ENCODE measurements around the gene ID1. TPM values are rescaled to one million over a fixed set of nuclear protein-coding genes. Genes with fewer than 3 reads are reported as not detected.

Gene ID1
- total and polyA plus RNA-seq, 2 of the 13 experiments (the other 11 are each of a cell fraction or from before 2014, with no cell fraction given) = 320 to 419 TPM

DNA sequence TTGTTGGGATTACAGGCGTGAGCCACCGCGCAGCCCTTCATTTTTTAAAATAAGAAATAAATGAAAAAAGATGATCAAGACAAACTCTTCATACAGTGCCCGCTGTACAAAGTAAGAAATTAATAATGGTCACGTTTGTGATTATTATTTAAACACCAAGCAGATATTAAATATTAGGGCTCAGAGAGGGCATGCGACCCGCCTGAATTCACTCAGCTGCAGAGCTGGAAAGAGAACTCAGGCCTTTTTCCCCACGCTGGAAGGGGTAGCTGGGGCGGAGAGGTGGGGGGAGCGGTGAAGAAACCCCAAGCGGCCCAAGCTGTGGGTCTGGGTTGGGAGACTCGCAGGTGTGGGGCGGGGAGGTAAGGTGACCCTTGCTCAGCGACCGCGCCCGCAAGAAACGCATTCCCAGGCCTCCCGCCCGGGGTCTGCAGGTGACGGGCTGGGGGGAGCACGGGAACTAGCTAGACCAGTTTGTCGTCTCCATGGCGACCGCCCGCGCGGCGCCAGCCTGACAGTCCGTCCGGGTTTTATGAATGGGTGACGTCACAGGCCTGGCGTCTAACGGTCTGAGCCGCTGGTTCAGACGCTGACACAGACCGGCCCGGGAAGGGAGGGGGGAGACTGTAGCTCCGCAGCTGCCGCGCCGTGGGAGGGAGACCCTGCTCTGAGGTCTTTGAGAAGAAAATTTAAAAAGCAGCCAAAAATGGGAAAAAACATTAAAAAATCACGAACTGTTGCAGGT lies 1.1 kb upstream of the ID1 start (continued):
- peak; percentile 73 for TF ChIP-seq ZNF121 (CRISPR knock-in tag; IDR thresholded peaks at IDR 0.05)
- TF ChIP-seq ERF (CRISPR knock-in tag; IDR thresholded peaks at IDR 0.05) = peak; percentile 96
- TF ChIP-seq ZNF264 (CRISPR knock-in tag; IDR thresholded peaks at IDR 0.05) = peak; percentile 96
- peak; percentile 33 to 86; a peak in 3 of 4 replicates for TF ChIP-seq KLF16 (CRISPR knock-in tag; IDR thresholded peaks at IDR 0.05)
- no peak for TF ChIP-seq SCMH1 (CRISPR knock-in tag; IDR thresholded peaks at IDR 0.05; ENCODE audit: borderline replicate concordance)
- peak; percentile 84; the same call in 1 of the 2 replicates for TF ChIP-seq ARNT2 (CRISPR knock-in tag; IDR thresholded peaks at IDR 0.05; ENCODE audit: low read depth)
- 0 out of 2 replicates have a peak, but pooled peaks have one; percentile 36 for TF ChIP-seq ZNF724P (CRISPR knock-in tag; IDR thresholded peaks at IDR 0.05; ENCODE audit: borderline replicate concordance)
- TF ChIP-seq ZKSCAN1 (IDR thresholded peaks at IDR 0.05; ENCODE audit: low read length) = no peak
- TF ChIP-seq, protein P1, sequence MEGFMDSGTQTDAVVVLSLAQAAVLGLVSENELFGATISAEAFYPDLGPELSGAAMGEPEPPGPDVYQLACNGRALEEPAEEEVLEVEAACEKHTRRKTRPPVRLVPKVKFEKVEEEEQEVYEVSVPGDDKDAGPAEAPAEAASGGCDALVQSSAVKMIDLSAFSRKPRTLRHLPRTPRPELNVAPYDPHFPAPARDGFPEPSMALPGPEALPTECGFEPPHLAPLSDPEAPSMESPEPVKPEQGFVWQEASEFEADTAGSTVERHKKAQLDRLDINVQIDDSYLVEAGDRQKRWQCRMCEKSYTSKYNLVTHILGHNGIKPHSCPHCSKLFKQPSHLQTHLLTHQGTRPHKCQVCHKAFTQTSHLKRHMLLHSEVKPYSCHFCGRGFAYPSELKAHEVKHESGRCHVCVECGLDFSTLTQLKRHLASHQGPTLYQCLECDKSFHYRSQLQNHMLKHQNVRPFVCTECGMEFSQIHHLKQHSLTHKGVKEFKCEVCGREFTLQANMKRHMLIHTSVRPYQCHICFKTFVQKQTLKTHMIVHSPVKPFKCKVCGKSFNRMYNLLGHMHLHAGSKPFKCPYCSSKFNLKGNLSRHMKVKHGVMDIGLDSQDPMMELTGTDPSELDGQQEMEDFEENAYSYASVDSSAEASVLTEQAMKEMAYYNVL (CRISPR knock-in tag; IDR thresholded peaks at IDR 0.05; ENCODE audit: borderline replicate concordance) = peak; percentile 97
- TF ChIP-seq, protein P2, sequence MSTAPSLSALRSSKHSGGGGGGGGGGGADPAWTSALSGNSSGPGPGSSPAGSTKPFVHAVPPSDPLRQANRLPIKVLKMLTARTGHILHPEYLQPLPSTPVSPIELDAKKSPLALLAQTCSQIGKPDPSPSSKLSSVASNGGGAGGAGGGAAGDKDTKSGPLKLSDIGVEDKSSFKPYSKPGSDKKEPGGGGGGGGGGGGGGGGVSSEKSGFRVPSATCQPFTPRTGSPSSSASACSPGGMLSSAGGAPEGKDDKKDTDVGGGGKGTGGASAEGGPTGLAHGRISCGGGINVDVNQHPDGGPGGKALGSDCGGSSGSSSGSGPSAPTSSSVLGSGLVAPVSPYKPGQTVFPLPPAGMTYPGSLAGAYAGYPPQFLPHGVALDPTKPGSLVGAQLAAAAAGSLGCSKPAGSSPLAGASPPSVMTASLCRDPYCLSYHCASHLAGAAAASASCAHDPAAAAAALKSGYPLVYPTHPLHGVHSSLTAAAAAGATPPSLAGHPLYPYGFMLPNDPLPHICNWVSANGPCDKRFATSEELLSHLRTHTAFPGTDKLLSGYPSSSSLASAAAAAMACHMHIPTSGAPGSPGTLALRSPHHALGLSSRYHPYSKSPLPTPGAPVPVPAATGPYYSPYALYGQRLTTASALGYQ (CRISPR knock-in tag; IDR thresholded peaks at IDR 0.05) = peak; percentile 98
- no peak for TF ChIP-seq NPAS2 (CRISPR knock-in tag; IDR thresholded peaks at IDR 0.05; ENCODE audit: borderline replicate concordance)
- no peak for TF ChIP-seq CC2D1A (CRISPR knock-in tag; IDR thresholded peaks at IDR 0.05)
- TF ChIP-seq ZNF326 (CRISPR knock-in tag; IDR thresholded peaks at IDR 0.05; ENCODE audit: borderline replicate concordance) = no peak
- TF ChIP-seq, protein P3, sequence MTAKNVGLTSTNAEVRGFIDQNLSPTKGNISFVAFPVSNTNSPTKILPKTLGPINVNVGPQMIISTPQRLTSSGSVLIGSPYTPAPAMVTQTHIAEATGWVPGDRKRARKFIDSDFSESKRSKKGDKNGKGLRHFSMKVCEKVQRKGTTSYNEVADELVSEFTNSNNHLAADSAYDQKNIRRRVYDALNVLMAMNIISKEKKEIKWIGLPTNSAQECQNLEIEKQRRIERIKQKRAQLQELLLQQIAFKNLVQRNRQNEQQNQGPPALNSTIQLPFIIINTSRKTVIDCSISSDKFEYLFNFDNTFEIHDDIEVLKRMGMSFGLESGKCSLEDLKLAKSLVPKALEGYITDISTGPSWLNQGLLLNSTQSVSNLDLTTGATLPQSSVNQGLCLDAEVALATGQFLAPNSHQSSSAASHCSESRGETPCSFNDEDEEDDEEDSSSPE (CRISPR knock-in tag; IDR thresholded peaks at IDR 0.05) = peak; percentile 92
- TF ChIP-seq U2AF2 (IDR thresholded peaks at IDR 0.05; ENCODE audit: low read depth, low read length) = peak; percentile 94; the same call in 1 of the 2 replicates

Data from HepG2 (cell line).